ENCODE results near the gene DIAPH2. TPM values are rescaled to one million over a fixed set of nuclear protein-coding genes. Genes with fewer than 3 reads are reported as not detected.

The DIAPH2 gene
- total and polyA plus RNA-seq, 9 of the 15 experiments (the other 6 are each of a cell fraction or from before 2014, with no cell fraction given): 0.01 to 0.18 (median 0.07) TPM; not detected in 1

DNA sequence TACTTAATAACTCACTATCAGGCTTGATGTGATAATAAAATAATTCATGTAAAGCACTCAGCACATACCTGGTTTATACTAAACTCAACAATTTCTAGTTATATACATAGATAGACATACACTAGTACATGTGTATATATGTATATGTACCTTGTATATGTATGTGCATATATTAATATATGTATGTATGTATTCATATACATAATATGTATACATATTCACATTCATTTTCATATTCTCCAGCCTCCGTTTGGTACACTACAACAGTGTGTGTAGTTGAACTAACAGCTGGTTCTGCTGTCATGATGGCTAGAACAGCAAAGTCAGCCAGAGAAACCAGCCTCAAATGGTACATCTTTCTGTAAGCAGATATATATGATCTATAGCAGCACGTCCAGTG is 869.2 kb downstream of the DIAPH2 start:
- intact Hi-C loops (cut with micrococcal nuclease): no loop called here
- Histone ChIP-seq H3K9me1 (ENCODE audit: control insufficient read depth, insufficient read depth, low read length) (no peaks in the 10 kb centered on the region), H3K9me3 (replicated peaks; ENCODE audit: control insufficient read depth, insufficient read depth, low read depth, low read length) (no peaks in the 10 kb centered on the region), H3K36me3 (ENCODE audit: control insufficient read depth, insufficient read depth, low read length) (no peaks in the 10 kb centered on the region), H3K4me1 (replicated peaks in 1 of 2; ENCODE audit: control insufficient read depth in 2 of 2, insufficient read depth in 2 of 2, low read length in 2 of 2) (no peaks in the 10 kb centered on the region), H3K27ac (ENCODE audit: extremely low read depth, low read depth, low read length) (no peak overlapping the region), H3K27me3 (ENCODE audit: control insufficient read depth in 2 of 2, insufficient read depth in 2 of 2, low read length in 2 of 2) (no peaks in the 10 kb centered on the region), H3K79me2 (ENCODE audit: control insufficient read depth, insufficient read depth, low read length) (no peaks in the 10 kb centered on the region), H2AFZ (ENCODE audit: low read depth, low read length) (no peak overlapping the region), H3K9ac (ENCODE audit: insufficient read depth in 1 of 2, low read depth in 2 of 2, low read length in 2 of 2) (no peak overlapping the region), H4K20me1 (replicated peaks; ENCODE audit: control insufficient read depth, insufficient read depth, low read length) (no peaks in the 10 kb centered on the region), H3K4me2 (ENCODE audit: insufficient read depth, low read length) (no peak overlapping the region), H3K4me3 (no peak overlapping the region)
- TF ChIP-seq GATA2 (CRISPR knock-in tag; IDR thresholded peaks at IDR 0.05): no peak
- no peak for TF ChIP-seq POLR2AphosphoS5 (IDR thresholded peaks at IDR 0.05; ENCODE audit: control insufficient read depth, insufficient read depth, low read depth, low read length)
- no peak for TF ChIP-seq SRSF7 (optimal IDR thresholded peaks at IDR 0.05; ENCODE audit: low read depth, low read length)
- no peak for TF ChIP-seq ZNF274 (IDR thresholded peaks at IDR 0.05; ENCODE audit: borderline replicate concordance, low read depth, low read length)
- TF ChIP-seq ELF1 (tag; IDR thresholded peaks at IDR 0.05): no peak
- TF ChIP-seq KHSRP (IDR thresholded peaks at IDR 0.05): no peak
- TF ChIP-seq ZNF561 (CRISPR knock-in tag; conservative IDR thresholded peaks at IDR 0.05): no peak
- TF ChIP-seq, protein P1, sequence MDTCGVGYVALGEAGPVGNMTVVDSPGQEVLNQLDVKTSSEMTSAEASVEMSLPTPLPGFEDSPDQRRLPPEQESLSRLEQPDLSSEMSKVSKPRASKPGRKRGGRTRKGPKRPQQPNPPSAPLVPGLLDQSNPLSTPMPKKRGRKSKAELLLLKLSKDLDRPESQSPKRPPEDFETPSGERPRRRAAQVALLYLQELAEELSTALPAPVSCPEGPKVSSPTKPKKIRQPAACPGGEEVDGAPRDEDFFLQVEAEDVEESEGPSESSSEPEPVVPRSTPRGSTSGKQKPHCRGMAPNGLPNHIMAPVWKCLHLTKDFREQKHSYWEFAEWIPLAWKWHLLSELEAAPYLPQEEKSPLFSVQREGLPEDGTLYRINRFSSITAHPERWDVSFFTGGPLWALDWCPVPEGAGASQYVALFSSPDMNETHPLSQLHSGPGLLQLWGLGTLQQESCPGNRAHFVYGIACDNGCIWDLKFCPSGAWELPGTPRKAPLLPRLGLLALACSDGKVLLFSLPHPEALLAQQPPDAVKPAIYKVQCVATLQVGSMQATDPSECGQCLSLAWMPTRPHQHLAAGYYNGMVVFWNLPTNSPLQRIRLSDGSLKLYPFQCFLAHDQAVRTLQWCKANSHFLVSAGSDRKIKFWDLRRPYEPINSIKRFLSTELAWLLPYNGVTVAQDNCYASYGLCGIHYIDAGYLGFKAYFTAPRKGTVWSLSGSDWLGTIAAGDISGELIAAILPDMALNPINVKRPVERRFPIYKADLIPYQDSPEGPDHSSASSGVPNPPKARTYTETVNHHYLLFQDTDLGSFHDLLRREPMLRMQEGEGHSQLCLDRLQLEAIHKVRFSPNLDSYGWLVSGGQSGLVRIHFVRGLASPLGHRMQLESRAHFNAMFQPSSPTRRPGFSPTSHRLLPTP (IDR thresholded peaks at IDR 0.05; ENCODE audit: borderline replicate concordance, extremely low read depth, insufficient read length): no peak
- TF ChIP-seq TBL1XR1 (IDR thresholded peaks at IDR 0.05; ENCODE audit: low read length in 2 of 2): no peak
- no peak for TF ChIP-seq RBM25 (IDR thresholded peaks at IDR 0.05; ENCODE audit: low read depth, low read length, severe bottlenecking)
- no peak for TF ChIP-seq L3MBTL2 (IDR thresholded peaks at IDR 0.05)
- no peak for TF ChIP-seq POLR2G (IDR thresholded peaks at IDR 0.05; ENCODE audit: low read depth, low read length)
- no peak for TF ChIP-seq HIVEP1 (CRISPR knock-in tag; IDR thresholded peaks at IDR 0.05)
- no peak for TF ChIP-seq CBFA2T3 (IDR thresholded peaks at IDR 0.05)
- TF ChIP-seq CBX5 (IDR thresholded peaks at IDR 0.05; ENCODE audit: borderline replicate concordance, low read depth): no peak
- no peak for TF ChIP-seq CREBBP (IDR thresholded peaks at IDR 0.05; ENCODE audit: low read depth, low read length)
- 0% methylated on average over 2 of the region's 2 CpGs for WGBS (ENCODE audit: insufficient coverage, low coverage, missing lambda C conversion rate)
- DNase-seq (ENCODE audit: extremely low read depth in 1 of 4, low spot score in 3 of 4) (no peak), FAIRE-seq (no peak), ATAC-seq (no peak)
- CTCF ChIA-PET (ENCODE audit: low intra/inter-chr PET ratio): no interaction called here
- in situ Hi-C loops (cut with MboI): no loop called here
- no TSS peak for BruUV-seq (replicated peaks)
- POLR2A ChIA-PET: no interaction called here
